Gastrocnemius medialis (tissue), 4 donors: ENCODE results near the gene TMEM266. TPM values are rescaled to one million over a fixed set of nuclear protein-coding genes. Genes with fewer than 3 reads are reported as not detected.
A peak's percentile ranks its signal among the peaks of the same experiment; 100 is the strongest.

ENCODE experiments used
- ATAC-seq, 2 donors: fragments of 150-250 bp; one replicate each; pipeline ENCODE4 v1.9.1; 2016
- DNase-seq, 2 donors: peaks; one replicate each; pipeline ENCODE4 v3.0.0-alpha.2; 2019
- H3K27ac ChIP-seq, 4 donors: fragments of 200-600 bp; sonication (generic); 1 replicate in 1 of 4; 2 replicates in 3 of 4; pipeline ENCODE4 v1.5.1; 2016 to 2018; ENCODE audit warnings: mild to moderate bottlenecking in 2 of 4, moderate library complexity in 1 of 4
- H3K27me3 ChIP-seq, 3 donors: fragments of 200-600 bp; sonication (generic) in 2 of 3; 1 replicate in 1 of 3; 2 replicates in 2 of 3; pipeline versions ENCODE4 v1.5.1 to v1.6.0; 2016 to 2019; ENCODE audit warnings: mild to moderate bottlenecking in 1 of 3, moderate library complexity in 1 of 3
- H3K36me3 ChIP-seq, 2 donors: fragments of 200-600 bp; sonication (generic) in 1 of 2; one replicate each; pipeline ENCODE4 v1.5.1; 2017 to 2018
- H3K4me1 ChIP-seq, 2 donors: fragments of 200-600 bp; sonication (generic) in 1 of 2; one replicate each; pipeline ENCODE4 v1.5.1; 2016 to 2017; ENCODE audit warnings: mild to moderate bottlenecking in 2 of 2
- H3K4me3 ChIP-seq, 4 donors: fragments of 200-600 bp; sonication (generic) in 3 of 4; 1 replicate in 1 of 4; 2 replicates in 3 of 4; pipeline ENCODE4 v1.5.1; 2016 to 2019; ENCODE audit warnings: mild to moderate bottlenecking in 2 of 4
- H3K9me3 ChIP-seq, 3 donors: fragments of 200-600 bp; sonication (generic) in 2 of 3; 1 replicate in 1 of 3; 2 replicates in 2 of 3; pipeline ENCODE4 v1.5.1; 2016 to 2019
- POLR2A ChIP-seq, 2 donors: fragments of 450-650 bp; IDR thresholded peaks; one replicate each; pipeline ENCODE4 v1.6.1; 2017; ENCODE audit warnings: antibody characterized with exemption in 2 of 2, mild to moderate bottlenecking in 2 of 2, moderate library complexity in 2 of 2
- in situ Hi-C, 4 donors: fragments of 200-750 bp; cut with MboI; loops; one replicate each; pipeline versions ENCODE4 v1.15.0 to v1.8.0; 2017; ENCODE audit warnings: low sequenced_read_pairs in 4 of 4
- intact Hi-C: fragments of 100-400 bp; cut with DNase I; formaldehyde crosslinking; loops from one replicate; pipeline ENCODE4 v1.15.1; 2023; ENCODE audit warnings: low total_unique reads
- total RNA-seq, 4 donors: library from RNA; depleted of rRNA; stranded (reverse); fragments of >200 nt; gene quantifications; one replicate each; pipeline versions ENCODE4 v1.1.0 to v1.2.3, GENCODE V29; 2016
- TF ChIP-seq, protein P1 (sequence below), 5 experiments: fragments of 450-650 bp in 3 of 5; fragments of 200-600 bp in 2 of 5; sonication (generic) in 2 of 5; IDR thresholded peaks in 4 of 5; conservative IDR thresholded peaks in 1 of 5; 1 replicate in 4 of 5; 2 replicates in 1 of 5; pipeline ENCODE4 v1.5.1; 2016 to 2019; ENCODE audit warnings: antibody characterized with exemption in 5 of 5, mild to moderate bottlenecking in 3 of 5, moderate library complexity in 3 of 5

The TMEM266 gene
- total RNA-seq, 4 donors from 2014 or later = 3.6 to 17.1 (median 11.7) TPM

DNA sequence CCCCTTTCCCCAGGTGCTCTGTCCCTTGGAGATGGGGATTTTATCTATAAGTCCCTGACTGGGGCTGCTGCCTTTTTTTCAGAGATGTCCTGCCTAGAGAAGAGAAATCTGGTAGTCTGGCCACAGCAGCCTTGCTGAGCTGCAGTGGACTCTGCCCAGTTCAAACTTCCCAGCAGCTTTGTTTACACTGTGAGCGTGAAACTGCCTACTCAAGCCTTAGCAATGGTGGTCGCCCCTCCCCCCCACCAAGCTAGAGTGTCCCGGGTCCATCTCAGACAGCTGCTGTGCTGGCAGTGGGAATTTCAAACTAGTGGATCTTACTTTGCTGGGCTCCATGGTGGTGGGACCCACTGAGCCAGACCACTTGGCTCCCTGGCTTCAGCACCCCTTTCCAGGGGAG, 38.9 kb downstream of the TMEM266 start:
- H3K4me1 ChIP-seq = peaks cover 0 to 3% of the 10 kb centered on the region in 2 donors
- peaks cover 0 to 3% (median 0%) of the 10 kb centered on the region in 3 donors for H3K27me3 ChIP-seq
- DNase-seq (no peak), ATAC-seq (no peak)
- H3K4me3 ChIP-seq = no peak overlapping the region
- H3K36me3 ChIP-seq = no peaks in the 10 kb centered on the region
- H3K9me3 ChIP-seq = no peaks in the 10 kb centered on the region
- TF ChIP-seq, protein P1, sequence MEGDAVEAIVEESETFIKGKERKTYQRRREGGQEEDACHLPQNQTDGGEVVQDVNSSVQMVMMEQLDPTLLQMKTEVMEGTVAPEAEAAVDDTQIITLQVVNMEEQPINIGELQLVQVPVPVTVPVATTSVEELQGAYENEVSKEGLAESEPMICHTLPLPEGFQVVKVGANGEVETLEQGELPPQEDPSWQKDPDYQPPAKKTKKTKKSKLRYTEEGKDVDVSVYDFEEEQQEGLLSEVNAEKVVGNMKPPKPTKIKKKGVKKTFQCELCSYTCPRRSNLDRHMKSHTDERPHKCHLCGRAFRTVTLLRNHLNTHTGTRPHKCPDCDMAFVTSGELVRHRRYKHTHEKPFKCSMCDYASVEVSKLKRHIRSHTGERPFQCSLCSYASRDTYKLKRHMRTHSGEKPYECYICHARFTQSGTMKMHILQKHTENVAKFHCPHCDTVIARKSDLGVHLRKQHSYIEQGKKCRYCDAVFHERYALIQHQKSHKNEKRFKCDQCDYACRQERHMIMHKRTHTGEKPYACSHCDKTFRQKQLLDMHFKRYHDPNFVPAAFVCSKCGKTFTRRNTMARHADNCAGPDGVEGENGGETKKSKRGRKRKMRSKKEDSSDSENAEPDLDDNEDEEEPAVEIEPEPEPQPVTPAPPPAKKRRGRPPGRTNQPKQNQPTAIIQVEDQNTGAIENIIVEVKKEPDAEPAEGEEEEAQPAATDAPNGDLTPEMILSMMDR (IDR thresholded peaks at IDR 0.05 in 4 of 5, conservative IDR thresholded peaks at IDR 0.05 in 1 of 5) = no peak
- no peak for TF ChIP-seq POLR2A (IDR thresholded peaks at IDR 0.05)
- intact Hi-C loops = no loop called here
- no peak overlapping the region for H3K27ac ChIP-seq
- in situ Hi-C loops = no loop called here

- H3K27me3 ChIP-seq = peaks cover 0 to 3% (median 0%) of the 10 kb centered on the region in 3 donors
- in situ Hi-C loops = no loop called here
- no peaks in the 10 kb centered on the region for H3K36me3 ChIP-seq
- intact Hi-C loops = no loop called here
- H3K27ac ChIP-seq = no peak overlapping the region
- TF ChIP-seq, protein P1 (IDR thresholded peaks at IDR 0.05 in 4 of 5, conservative IDR thresholded peaks at IDR 0.05 in 1 of 5) = no peak
- TF ChIP-seq POLR2A (IDR thresholded peaks at IDR 0.05) = no peak
- ATAC-seq (no peak), DNase-seq (no peak)
- peaks cover 0 to 3% of the 10 kb centered on the region in 2 donors for H3K4me1 ChIP-seq
- H3K4me3 ChIP-seq = peak overlapping the region in 1 of 4 donors; percentile 10
- no peaks in the 10 kb centered on the region for H3K9me3 ChIP-seq
Observed at GRCh38 chr15:76099388-76099787, 39.6 kb downstream of the TMEM266 start.

- in situ Hi-C loops = no loop called here
- H3K4me3 ChIP-seq = no peak overlapping the region
- intact Hi-C loops = no loop called here
- no peaks in the 10 kb centered on the region for H3K36me3 ChIP-seq
- no peak for ATAC-seq
- H3K27me3 ChIP-seq = peaks cover 0 to 3% (median 0%) of the 10 kb centered on the region in 3 donors
- DNase-seq = no peak
- H3K4me1 ChIP-seq = peaks cover 0 to 3% of the 10 kb centered on the region in 2 donors
- no peaks in the 10 kb centered on the region for H3K9me3 ChIP-seq
- TF ChIP-seq, protein P1 (IDR thresholded peaks at IDR 0.05 in 4 of 5, conservative IDR thresholded peaks at IDR 0.05 in 1 of 5) = no peak
- TF ChIP-seq POLR2A (IDR thresholded peaks at IDR 0.05) = no peak
- H3K27ac ChIP-seq = no peak overlapping the region
Observed at GRCh38 chr15:76100361-76100760, 40.6 kb downstream of the TMEM266 start.

GRCh38 chr15:76101655-76102054, 41.9 kb downstream of the TMEM266 start:
- peaks cover 0 to 3% (median 0%) of the 10 kb centered on the region in 3 donors for H3K27me3 ChIP-seq
- H3K4me3 ChIP-seq = no peak overlapping the region
- peaks cover 0 to 3% of the 10 kb centered on the region in 2 donors for H3K4me1 ChIP-seq
- no peak overlapping the region for H3K27ac ChIP-seq
- in situ Hi-C loops (no loop called here), intact Hi-C loops (no loop called here)
- no peaks in the 10 kb centered on the region for H3K36me3 ChIP-seq
- DNase-seq (no peak), ATAC-seq (no peak)
- TF ChIP-seq, protein P1 (IDR thresholded peaks at IDR 0.05 in 4 of 5, conservative IDR thresholded peaks at IDR 0.05 in 1 of 5) = no peak
- no peak for TF ChIP-seq POLR2A (IDR thresholded peaks at IDR 0.05)
- no peaks in the 10 kb centered on the region for H3K9me3 ChIP-seq

DNA sequence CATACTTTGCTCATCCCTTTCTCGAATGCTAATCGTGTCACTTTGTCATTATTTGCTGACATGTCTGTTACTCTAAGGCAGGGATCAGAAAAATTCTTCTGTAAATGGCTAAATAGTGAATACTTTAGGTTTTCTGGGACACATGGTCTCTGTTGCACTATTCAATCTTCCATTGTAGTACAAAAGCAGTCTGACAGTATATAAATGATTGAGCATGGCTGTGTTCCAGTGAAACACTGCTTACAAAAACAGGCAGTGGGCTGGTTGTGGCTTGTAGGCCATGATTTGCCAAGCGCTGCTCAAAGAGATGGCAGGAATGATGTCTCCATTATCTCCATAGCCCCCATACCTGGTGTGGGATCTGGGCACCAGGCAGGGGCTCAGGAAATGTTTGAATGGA, 45.6 kb downstream of the TMEM266 start:
- Histone ChIP-seq H3K27ac (no peak overlapping the region), H3K9me3 (no peaks in the 10 kb centered on the region), H3K36me3 (no peaks in the 10 kb centered on the region), H3K27me3 (peaks cover 0 to 3% (median 0%) of the 10 kb centered on the region in 3 donors), H3K4me3 (no peak overlapping the region), H3K4me1 (peaks cover 14 to 15% of the 10 kb centered on the region in 2 donors)
- intact Hi-C loops = no loop called here
- ATAC-seq (no peak), DNase-seq (no peak)
- in situ Hi-C loops = no loop called here
- no peak for TF ChIP-seq POLR2A (IDR thresholded peaks at IDR 0.05)
- TF ChIP-seq, protein P1 (IDR thresholded peaks at IDR 0.05 in 4 of 5, conservative IDR thresholded peaks at IDR 0.05 in 1 of 5) = no peak
